HG03469 (cell line): ENCODE measurements around the gene AFDN.
"Not testable (repeated sequence)": the region's sequence is repeated elsewhere in the genome, so short reads cannot be mapped to it uniquely, and the experiment has no call there.

Experiments used
- ATAC-seq: cut with Tn5 transposase; IDR thresholded peaks from one replicate; pipeline ENCODE4 v1.9.1; 2021; ENCODE audit warnings: mild to moderate bottlenecking, moderate library complexity, moderate number of reproducible peaks; ENCODE audit not compliant: unreplicated experiment

Gene AFDN

DNA sequence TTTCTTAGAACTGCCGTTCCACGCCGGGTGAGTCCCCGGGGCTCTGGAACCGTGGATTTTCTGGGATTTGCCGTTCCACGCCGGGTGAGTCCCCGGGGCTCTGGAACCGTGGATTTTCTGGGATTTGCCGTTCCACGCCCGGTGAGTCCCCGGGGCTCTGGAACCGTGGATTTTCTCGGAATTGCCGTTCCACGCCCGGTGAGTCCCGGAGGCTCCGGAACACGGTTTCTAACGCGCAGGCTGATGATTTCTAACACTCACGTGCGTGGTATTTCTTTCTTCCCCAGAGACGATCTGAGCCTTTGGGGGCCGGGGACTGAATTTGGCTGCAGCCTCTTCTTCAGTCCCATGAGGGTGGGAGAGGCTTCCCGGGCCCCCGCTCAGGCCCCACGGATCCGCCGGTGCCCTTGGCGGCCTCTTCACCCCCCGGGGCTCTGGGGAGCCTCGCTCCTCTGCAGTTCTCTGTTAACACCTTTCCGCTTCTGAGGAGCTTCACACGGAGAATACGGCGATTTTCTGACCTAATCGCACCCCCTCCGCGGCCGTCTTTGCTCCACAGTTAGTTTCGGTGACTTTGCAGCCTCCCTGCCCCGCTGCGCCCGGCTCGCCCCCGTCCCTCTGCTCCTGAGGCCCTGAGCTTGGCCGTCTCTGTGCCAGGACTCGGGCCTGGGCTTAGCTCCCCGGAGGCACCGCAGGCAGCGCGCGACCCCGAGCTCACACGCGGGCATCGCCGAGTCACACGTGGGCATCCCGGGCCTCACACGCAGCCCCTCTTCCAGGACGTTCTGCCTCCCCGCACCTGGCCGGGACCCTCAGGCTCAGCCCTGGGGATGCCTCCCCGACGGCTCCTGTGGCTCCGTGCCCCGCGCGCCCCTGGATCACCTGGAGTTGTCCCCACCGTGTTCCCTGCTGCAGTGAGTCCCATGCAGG, 163.6 kb downstream of the AFDN start:
- ATAC-seq, result no peak

DNA sequence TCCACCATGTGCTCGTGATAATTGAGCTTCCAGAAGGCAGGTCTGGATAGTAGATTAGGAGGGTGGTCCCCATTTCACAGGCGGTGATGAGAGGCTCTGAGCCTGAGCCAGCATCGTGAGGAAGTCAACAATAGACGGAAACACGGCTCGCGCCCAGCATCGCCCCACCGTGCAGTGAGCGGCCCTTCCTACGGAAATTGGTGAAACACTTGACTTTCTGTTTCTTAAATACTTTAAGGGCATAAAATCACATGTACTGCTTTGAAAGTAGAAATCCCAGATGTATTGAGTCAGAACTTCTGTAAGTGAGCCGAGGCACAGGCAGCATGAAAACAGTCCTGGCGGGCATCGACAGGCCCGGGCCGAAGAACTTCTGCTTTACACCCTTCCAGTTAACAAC, 166.5 kb downstream of the AFDN start:
- no peak for ATAC-seq

DNA sequence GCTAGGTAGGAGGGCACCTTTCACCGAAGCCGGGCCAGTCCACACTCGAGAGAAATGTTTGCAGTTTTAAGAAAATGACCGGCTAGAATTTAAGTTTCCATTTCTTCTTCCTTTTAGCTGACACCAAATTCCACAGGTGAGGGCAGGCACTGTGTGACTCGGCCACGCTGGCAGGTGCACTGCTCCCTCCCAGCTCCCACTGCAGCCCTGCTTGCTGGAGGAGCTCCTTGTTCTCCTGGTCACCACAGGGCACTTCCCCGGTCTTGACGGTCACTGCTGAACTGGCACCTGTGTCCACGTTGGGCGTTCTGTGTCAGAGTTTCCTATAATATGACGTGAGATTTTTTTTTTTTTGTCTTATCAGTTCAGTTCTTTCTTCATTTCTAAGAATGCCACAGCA, 167.1 kb downstream of the AFDN start:
- ATAC-seq, result no peak

DNA sequence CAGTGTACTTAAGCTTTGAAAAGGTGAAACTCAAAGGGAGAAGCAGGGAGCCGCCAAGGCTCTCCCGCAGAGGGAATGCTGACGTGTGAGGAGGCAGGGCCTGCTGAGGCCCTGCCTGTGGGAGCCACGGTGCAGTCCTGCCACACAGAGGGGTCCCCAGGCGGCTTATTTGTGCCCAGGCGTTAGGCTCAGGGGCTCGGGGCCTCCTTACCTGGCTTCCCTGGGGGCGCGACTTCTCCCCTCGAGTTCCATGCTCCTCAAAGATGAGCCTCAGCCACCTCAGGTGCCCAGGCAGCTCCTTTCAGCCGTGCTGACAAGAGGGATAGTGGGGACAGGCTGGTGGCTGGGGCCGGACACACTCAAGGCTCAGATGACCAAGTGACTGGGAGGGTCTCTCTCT, 168.6 kb downstream of the AFDN start:
- ATAC-seq, result no peak

DNA sequence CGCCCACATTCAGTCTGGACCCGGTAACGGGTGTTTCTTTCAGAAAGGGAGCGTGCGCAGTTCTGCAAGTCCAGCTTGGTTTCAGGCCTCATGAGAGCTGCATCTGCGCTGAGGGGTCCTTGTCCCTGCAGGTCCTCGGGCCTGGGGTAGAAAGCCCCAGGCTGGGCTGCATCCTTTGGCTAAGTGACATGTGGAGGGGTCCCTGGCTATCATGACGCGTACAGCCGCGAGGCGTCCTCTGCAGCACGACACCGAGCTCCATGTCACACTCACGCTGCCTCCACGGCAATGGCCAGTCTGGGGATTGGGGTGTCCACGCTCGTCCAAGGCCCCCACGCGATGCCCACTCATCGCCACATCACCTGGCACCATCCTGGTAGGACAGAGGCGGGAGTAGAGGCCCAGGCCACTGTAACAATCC, 169.0 kb downstream of the AFDN start:
- no peak for ATAC-seq

DNA sequence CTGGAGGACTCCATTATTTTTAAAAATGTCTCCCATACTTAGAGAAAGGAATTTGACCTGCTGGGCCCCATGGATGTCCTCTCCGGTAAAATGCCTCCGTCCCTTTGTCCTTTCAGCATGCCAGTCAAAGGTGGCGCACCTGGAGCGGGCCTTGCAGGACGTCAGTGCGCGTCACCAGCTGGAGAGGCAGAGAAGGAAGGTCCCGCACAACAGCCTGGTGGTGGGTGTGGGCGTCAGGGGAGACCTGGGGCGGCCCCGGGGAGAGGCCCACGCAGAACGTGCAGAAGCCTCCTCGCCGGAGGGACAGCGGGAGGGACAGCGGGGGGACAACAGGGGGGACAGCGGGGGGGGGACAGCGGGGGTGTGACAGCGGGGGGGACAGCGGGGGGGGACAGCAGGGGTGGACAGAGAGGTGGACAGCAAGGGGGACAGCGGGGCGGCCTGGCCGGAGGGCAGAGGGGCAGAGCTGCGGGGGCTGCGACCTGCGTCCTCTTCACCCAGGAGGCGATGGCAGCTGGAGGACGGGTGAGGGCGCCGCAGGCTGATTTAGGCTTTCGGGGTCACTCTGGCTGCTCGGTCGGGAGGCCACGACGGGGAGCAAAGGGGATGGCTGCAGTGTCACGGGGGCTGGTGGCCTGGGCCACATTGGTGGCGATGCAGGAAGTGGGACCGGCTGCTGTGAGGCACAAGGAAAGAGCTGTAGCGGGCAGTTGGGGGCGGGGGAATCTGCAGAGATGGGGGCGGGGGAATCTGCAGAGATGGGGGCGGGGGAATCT, 169.9 kb downstream of the AFDN start:
- no peak for ATAC-seq

DNA sequence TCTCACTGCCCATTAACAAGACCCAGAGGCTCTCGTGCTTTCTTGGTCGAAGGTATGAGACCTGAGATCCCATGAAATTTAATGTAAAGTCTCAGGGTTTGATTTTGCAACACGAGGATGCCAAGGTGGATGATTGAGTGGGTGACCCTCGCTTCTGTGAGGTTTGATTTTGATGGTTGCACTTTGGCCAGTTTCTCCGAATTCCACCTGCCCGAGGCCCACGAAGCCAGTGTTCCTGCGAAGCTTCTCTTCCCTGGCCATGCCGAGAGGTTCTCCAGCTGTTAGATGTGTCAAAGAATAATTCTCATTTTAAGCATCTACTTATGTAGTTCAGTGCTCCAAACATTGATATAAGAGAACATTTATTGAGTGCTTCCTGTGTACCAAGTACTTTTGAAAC, 170.9 kb downstream of the AFDN start, which contains the start of gene KIF25:
TSS of gene KIF25 (plus strand) at position 30 of the 400 bp plus-strand sequence. CDS start 31,915 bp downstream, outside the sequence.
- ATAC-seq, result no peak

DNA sequence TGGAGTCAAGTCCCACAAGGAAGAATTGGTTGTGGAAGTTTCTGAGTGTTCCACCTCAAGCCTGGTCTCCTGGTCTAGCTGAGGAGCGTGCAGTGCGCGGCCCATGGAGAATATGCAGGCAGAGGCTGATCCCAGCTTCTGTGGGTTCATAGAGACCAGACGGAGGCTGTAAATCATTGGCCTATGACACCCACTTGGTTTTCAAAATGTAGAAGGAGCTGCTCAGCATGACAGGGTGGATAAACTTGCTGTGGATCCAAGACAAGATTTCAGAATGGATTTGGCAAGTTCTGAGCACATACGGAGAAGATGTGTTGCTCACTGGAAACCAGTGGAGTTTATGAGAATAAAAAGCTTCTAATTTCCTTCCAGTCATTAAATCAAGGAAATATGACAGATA, 171.5 kb downstream of the AFDN start:
- ATAC-seq, result no peak

DNA sequence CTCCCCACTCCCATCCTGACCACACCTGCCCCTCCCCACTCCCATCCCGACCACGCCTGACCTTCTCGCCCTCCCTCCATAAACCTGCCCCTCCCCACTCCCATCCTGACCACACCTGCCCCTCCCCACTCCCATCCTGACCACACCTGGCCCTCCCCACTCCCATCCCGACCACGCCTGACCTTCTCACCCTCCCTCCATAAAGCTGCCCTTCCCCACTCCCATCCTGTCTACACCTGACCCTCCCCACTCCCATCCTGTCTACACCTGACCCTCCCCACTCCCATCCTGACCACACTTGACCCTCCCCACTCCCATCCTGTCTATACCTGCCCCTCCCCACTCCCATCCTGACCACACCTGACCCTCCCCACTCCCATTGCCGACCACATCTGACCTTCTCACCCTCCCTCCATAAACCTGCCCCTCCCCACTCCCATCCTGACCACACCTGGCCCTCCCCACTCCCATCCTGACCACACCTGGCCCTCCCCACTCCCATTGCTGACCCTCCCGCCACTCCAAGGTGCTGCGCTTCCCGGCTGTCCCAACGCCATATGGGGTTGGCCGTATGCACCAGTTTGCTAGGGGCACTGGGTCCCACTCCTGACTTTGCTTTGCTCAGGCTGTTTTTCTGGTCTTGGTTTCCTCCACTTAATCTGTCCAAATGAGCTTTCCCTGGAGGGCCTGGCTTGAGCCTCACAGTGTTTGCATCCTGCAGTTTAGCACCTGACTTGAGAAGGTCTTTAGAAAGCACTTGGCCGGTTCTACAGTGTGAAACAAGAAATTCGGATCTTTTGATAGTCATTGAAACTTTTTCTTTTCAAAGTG, 173.7 kb downstream of the AFDN start:
- ATAC-seq, result no peak

DNA sequence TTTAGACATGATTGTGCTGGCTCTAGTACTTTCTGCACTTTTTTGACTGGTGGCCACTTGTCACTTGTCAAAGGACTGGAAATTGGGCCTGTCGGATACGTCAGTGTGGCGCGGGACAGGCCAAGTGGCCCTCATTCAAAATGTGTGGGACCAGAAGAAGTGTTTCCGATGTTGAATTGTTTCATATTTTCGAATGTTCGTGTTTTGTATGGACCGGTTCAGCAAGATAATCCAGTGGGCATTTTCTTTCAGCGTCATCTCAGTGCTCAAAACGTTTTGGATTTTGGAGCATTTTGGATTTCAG, 174.3 kb downstream of the AFDN start:
- no peak for ATAC-seq

DNA sequence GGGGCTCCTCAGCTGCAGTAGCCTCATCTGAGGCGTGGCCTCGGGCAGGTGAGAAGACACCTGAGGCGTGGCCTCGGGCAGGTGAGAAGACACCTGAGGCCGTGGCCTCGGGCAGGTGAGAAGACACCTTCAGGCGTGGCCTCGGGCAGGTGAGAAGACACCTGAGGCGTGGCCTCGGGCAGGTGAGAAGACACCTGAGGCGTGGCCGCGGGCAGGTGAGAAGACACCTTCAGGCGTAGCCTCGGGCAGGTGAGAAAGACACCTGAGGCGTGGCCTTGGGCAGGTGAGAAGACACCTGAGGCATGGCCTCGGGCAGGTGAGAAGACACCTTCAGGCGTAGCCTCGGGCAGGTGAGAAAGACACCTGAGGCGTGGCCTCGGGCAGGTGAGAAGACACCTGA, 174.8 kb downstream of the AFDN start:
- ATAC-seq, result not testable (repeated sequence)

DNA sequence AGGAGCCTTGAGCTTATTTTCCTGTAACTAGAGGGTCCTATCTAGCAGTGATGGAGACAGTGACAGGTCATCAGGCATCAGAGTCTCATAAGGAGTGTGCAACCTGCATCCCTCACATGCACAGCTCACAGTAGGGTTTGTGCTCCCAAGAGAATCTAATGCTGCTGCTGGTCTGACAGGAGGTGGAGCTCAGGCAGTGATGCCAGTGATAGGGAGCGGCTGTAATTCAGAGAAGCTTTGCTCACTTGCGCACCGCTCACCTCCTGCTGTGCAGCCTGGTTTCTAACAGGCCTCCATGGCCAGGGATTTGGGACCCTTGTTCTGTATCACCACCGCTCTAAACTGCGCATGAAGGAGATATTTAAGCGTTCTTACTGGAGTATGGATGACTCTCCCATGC, 176.1 kb downstream of the AFDN start:
- no peak for ATAC-seq

DNA sequence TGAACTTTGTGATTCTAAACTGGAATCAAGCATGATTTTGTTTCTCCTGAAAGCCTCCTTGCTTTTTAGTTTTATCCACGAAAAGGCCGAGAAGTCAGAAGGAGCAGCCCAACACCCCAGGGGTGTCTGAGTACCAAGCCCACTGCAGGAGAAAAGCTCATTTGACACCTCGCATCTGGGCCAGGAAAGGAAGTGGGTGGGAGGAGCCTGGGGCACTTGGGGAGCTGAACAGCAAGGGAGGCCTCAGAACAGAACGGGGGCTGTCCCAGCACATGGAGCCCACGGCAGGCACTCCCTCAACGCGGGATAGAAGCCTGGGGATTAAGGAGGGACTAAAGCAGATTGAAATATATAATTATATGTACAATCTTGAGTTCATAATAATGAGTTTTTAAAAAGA, 177.3 kb downstream of the AFDN start:
- ATAC-seq, result no peak

DNA sequence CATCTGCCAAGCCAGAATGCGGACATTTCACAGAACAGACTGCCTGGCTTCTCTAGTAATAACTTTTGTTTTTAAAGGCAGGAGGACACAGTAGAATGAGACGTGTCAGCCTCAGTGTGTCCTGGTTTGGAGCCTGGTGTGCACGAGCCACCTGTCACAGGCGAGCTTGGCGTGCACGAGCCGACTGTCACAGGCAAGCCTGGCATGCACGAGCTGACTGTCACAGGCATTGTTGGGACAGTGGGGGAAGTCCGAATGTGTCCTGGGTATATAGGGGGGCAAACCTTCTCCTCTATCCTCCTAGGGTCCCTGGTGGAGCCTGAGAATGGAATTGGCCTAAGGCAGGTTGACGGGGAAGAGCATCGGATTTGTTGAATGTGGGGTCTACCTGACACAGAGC, 178.2 kb downstream of the AFDN start:
- ATAC-seq, result no peak

DNA sequence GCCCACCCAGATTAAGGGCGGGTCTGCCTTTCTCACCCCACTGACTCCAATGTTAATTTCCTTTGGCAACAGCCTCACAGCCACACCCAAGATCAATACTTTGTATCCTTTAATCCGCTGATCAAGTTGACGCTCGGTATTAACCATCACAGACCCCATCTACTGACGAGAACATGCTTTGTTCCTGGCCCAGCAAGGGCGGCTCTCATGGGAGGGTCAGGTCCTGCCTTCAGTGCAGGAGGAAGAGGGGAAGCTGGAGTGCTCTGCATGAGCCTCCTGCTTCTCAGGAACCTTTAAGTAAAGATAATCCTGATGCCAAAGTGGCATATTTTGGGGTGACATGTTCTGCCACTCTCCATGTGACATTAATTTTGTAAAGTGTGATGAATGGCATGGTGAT, 179.1 kb downstream of the AFDN start:
- no peak for ATAC-seq

DNA sequence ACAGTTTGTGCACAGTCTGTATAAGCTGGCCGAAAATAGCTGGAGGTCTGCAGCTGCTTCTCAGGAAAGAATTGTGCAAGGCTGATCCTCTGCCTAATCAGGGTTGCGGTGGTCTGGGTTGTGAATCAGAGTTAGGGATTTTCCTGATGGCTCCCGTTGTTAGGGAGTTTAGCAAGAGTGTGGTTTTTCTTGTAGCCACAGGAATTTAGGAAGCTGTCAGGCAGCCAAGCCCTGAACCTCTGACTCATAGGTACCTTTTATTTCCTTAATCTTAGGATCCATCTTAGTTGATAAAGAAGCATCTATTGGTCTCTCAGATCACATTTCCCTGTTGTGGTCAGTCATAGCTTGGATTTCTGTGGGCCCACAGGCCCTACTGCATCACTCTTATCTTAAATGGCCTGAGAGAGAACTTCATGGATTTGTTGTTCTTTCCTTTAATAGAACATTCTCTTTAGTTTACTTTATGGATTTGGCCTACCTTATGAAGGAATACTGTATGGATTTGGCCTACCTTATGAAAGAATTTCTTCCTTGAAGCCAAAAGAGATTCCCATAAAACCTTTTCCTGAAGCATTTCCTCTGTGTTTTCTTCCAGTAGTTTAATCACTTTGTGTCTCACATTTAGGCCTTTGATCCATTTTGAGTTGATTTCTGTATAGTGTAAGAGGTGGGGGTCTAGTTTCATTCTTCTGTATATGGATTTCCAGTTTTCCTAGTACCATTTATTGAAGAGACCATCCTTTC, 181.1 kb downstream of the AFDN start:
- ATAC-seq, result no peak

DNA sequence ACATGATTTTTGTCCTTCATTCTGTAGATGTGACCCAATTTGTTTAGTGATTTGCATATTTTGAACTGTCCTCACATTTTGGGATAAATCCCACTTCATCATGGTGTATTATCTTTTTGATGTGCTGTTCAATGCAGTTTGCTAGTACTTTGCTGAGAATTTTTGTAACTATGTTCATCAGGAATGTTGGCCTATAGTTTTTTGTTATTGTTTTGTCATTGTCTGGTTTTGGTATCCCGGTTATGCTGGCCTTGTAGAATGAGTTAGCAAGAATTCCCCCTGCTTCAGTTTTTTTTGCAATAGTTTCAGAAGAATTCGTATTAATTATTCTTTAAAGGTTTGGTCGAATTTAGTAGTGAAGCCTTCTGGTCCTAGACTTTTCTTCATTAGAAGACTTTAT, 182.6 kb downstream of the AFDN start:
- no peak for ATAC-seq

DNA sequence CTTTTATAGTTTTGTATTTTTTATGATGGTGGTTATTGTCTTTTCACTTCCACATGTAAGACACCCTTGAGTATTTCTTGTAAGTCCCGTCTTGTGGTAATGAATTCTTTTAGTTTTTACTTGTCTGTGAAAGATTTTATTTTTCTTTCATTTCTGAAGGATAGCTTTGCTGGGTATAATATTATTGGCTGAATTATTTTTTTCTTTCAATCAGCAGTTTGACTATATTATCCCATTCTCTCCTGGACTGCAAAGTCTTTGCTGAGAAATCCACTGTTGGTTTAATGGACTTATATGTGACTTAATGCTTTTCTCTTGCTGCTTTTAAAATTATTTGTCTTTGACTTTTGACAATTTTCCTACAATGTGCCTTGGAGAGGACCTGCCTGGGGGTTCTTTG, 184.6 kb downstream of the AFDN start:
- no peak for ATAC-seq

DNA sequence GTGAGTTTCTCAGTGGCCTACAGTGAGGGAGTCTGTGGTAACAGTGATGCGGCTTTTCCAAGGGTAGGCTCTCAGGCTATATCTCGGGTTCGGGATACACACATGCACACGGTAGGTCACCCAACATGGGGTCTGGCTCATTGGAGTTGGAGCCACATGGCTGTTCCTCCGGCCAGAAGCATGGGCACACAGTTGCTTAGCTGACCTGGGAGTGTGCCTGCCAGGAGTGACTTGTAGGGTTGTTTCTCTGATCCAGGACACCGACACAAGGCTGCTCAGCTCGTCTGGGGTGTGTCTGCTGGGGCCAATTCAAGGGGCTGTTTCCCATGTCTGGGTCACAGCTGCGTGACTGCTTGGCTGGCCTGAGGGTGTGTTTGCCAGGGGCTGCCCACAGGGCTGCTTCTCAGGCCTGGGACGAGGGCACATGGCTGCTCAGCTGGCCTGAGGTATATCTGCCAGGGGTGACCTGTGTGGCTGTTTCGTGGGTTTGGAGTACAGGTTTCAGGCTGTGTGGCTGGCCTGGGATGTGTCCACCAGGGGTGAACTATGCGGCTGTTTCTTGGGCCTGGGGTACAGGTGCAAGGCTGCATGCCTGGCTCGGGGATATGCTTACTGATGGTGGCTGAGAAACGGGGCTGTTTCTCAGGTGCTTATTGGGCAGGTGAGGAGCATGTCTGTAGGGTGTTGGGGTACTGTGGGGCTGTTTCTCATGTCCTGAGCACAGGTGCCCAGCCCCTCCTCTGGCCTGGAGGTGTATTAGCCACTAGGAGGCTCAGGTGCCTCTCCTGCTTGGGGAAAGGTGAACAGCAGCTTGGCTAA, 185.9 kb downstream of the AFDN start:
- no peak for ATAC-seq
